ENCODE measurements around the gene MRPS2. TPM values are rescaled to one million over a fixed set of nuclear protein-coding genes. Genes with fewer than 3 reads are reported as not detected.
A peak's percentile ranks its signal among the peaks of the same experiment; 100 is the strongest.

The MRPS2 gene
- polyA plus RNA-seq, 2 of the 4 experiments (the other 2 are of a cell fraction) = 66.9 to 90.1 TPM

DNA sequence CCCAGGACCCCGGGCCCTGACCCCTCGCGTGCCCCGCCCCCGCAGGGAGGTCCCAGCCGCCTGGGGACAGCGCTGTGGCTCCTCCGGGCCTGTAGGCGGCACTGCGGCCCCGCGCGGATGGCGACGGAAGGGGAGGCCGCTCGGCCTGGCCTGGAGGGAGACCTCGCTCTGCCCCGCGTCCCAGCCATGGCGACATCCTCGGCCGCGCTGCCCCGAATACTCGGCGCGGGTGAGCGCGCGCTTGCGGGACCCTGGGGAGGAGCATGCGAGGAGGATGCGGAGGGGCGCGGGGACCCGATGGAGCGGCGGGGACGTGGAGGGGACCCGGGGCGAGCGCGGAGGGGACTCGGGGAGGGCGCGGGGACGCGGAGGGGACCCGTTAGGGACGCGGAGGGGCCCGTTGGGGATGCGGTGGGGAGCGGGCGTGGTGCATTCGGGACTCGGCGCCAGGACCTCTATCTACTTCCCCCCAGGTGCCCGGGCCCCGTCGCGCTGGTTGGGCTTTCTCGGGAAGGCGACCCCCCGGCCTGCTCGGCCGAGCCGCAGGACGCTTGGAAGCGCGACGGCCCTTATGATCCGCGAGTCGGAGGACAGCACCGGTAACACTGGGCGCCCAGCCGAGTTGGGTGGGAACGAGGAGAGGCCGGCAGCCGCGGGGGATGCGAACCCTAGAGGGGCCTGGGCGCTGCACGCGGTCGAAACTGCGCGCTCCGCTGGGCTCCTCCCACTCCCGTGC is at the start of gene MRPS2 (continued):
- TF ChIP-seq REST (IDR thresholded peaks at IDR 0.05) (no peak), TFCP2L1 (CRISPR knock-in tag; IDR thresholded peaks at IDR 0.05) (no peak; the same call in 1 of the 2 replicates), HOXB13 (CRISPR knock-in tag; IDR thresholded peaks at IDR 0.05; ENCODE audit: low read depth) (no peak), PHF8 (IDR thresholded peaks at IDR 0.05; ENCODE audit: borderline replicate concordance, low read depth) (peak; percentile 72), JUNB (IDR thresholded peaks at IDR 0.05) (no peak), RNF2 (IDR thresholded peaks at IDR 0.05; ENCODE audit: borderline replicate concordance, low read depth) (no peak), FOSL2 (IDR thresholded peaks at IDR 0.05) (no peak), FOSL2 (CRISPR knock-in tag; IDR thresholded peaks at IDR 0.05) (no peak), TP53 (CRISPR knock-in tag; IDR thresholded peaks at IDR 0.05) (no peak), MAFK (IDR thresholded peaks at IDR 0.05; ENCODE audit: partially characterized antibody) (no peak), POLR2A (IDR thresholded peaks at IDR 0.05; ENCODE audit: low read length) (peak; percentile 83), HOXA7 (CRISPR knock-in tag; IDR thresholded peaks at IDR 0.05) (no peak), EHMT2 (IDR thresholded peaks at IDR 0.05; ENCODE audit: low read depth) (no peak), ZNF302 (CRISPR knock-in tag; IDR thresholded peaks at IDR 0.05) (no peak), SREBF2 (IDR thresholded peaks at IDR 0.05) (no peak), CBX2 (IDR thresholded peaks at IDR 0.05; ENCODE audit: borderline replicate concordance, low read depth) (no peak), HEYL (CRISPR knock-in tag; IDR thresholded peaks at IDR 0.05) (no peak), NPAS2 (CRISPR knock-in tag; IDR thresholded peaks at IDR 0.05; ENCODE audit: borderline replicate concordance) (no peak), HOXB5 (CRISPR knock-in tag; IDR thresholded peaks at IDR 0.05) (no peak), EP300 (IDR thresholded peaks at IDR 0.05) (no peak), ESRRA (IDR thresholded peaks at IDR 0.05; ENCODE audit: borderline replicate concordance, low read length) (no peak), KDM1A (IDR thresholded peaks at IDR 0.05; ENCODE audit: low read depth) (no peak), HDAC2 (IDR thresholded peaks at IDR 0.05) (no peak), NR3C1 (IDR thresholded peaks at IDR 0.05) (no peak), POLR2AphosphoS2 (conservative IDR thresholded peaks at IDR 0.05; ENCODE audit: low read length) (no peak), KDM5A (IDR thresholded peaks at IDR 0.05) (peak; percentile 52), ZSCAN20 (CRISPR knock-in tag; IDR thresholded peaks at IDR 0.05) (no peak), GATA3 (IDR thresholded peaks at IDR 0.05; ENCODE audit: borderline replicate concordance) (no peak), PBX3 (IDR thresholded peaks at IDR 0.05) (no peak), MYC (IDR thresholded peaks at IDR 0.05; ENCODE audit: borderline replicate concordance, low read length) (peak; percentile 91), EHF (CRISPR knock-in tag; IDR thresholded peaks at IDR 0.05) (no peak), RCOR1 (IDR thresholded peaks at IDR 0.05; ENCODE audit: low read depth, low read length) (no peak)

Measured in A549 (cell line).